Measurements from ENCODE around the gene SLC16A14. TPM values are rescaled to one million over a fixed set of nuclear protein-coding genes. Genes with fewer than 3 reads are reported as not detected.

Gene SLC16A14
- total RNA-seq, 2 donors from 2014 or later: 2.3 to 3.4 TPM

DNA sequence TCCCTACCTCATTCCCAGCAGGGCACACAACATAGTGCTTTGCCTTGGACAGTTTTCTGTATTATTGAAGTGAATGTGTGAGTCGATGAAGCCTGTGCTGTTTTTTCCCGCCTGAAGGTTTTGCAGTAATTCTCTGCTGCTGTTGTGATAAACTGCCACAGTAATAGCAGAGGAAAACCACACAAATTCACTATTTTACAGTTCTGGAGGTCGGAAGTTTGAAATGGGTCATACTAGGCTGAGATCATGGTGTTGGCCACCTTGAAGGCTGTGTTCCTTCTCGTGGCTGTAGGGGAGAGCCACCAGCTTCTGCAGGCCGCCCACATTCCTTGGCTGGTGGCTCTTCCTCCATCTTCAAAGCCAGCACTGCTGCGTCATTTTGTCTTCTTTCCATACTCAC is 678 bp upstream of the SLC16A14 start:
- DNase-seq (ENCODE audit: low spot score): no peak
- no peaks in the 10 kb centered on the region for H3K36me3 ChIP-seq
- TF ChIP-seq, protein P1, sequence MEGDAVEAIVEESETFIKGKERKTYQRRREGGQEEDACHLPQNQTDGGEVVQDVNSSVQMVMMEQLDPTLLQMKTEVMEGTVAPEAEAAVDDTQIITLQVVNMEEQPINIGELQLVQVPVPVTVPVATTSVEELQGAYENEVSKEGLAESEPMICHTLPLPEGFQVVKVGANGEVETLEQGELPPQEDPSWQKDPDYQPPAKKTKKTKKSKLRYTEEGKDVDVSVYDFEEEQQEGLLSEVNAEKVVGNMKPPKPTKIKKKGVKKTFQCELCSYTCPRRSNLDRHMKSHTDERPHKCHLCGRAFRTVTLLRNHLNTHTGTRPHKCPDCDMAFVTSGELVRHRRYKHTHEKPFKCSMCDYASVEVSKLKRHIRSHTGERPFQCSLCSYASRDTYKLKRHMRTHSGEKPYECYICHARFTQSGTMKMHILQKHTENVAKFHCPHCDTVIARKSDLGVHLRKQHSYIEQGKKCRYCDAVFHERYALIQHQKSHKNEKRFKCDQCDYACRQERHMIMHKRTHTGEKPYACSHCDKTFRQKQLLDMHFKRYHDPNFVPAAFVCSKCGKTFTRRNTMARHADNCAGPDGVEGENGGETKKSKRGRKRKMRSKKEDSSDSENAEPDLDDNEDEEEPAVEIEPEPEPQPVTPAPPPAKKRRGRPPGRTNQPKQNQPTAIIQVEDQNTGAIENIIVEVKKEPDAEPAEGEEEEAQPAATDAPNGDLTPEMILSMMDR (IDR thresholded peaks at IDR 0.05): no peak
- no peak overlapping the region for H3K27ac ChIP-seq
- H3K9me3 ChIP-seq: no peaks in the 10 kb centered on the region
- H3K4me3 ChIP-seq: no peak overlapping the region
- no peaks in the 10 kb centered on the region for H3K27me3 ChIP-seq
- peaks cover 0 to 18% of the 10 kb centered on the region in 2 donors for H3K4me1 ChIP-seq

DNA sequence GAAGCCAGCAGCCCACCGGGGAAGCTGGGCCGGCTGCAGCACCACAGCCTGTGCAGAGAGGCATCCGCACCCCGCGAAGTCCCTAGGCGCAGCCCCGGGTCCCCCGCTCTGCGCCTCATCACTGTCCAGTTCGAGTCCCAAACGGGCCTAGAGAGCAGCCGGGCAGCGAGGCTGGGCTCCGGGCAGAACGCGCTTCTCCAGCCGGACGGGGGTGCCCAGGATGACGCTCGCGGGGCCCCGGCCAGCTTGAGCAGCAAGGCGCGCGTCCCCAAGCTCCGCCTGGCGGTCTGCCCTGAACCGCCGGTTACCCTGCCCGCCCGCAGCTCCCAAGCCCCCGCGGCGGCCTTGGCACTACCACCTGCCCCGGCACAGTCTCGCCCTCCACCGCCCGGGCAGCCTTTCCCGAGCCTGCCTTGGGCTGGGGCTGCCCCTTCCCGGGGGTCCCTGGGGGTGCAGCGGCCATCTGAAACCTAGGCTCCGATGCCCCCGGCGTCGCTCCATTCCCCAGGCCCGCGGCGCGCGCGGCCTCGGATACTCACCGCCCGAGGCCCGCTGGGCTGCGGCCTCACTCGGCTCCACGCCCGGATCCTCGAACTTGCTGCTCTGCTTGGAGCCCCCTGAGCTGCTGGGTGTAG is 591 bp downstream of the SLC16A14 start:
- H3K27ac ChIP-seq: peak overlapping the region; percentile 70 to 77

DNA sequence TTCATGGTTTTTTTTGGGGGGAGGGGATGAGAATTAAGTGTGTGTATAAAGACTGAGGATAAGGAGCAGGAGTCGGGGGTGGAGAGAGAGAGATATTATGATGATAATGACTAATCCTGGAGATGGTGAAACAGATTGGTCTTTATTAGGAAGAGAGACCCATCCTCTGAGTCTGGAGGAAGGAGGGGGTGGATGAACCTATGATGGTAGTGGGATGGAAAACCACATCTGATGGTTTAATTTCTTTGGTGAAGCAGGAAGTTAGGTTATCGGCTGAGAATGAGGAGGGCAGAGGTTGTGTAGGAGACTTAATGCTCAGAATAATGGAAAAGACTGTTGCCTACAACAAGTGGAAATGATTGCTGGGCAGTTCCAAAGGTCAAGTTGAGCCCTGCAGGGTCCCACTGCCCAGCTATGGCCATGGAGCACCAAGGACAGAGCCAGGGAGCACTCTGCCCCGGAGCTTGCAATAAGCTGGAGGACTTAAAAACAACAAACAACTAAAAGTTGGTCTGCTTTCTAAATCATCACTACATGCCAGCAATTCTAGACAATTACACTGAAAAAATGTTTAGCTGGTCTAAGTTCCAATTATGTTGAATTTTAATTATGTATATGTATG is 7.9 kb downstream of the SLC16A14 start:
- Histone ChIP-seq H3K27ac (no peak overlapping the region), H3K4me1 (no peaks in the 10 kb centered on the region), H3K4me3 (no peak overlapping the region), H3K36me3 (no peaks in the 10 kb centered on the region), H3K27me3 (no peaks in the 10 kb centered on the region), H3K9me3 (no peaks in the 10 kb centered on the region)
- no peak for DNase-seq (ENCODE audit: low spot score)
- TF ChIP-seq, protein P1 (IDR thresholded peaks at IDR 0.05): no peak

More for the DNA sequence above, 591 bp downstream of the SLC16A14 start:
- H3K4me3 ChIP-seq: peak overlapping the region; percentile 55 to 73
- TF ChIP-seq, protein P1 (IDR thresholded peaks at IDR 0.05): peak in 1 of 2 donors; percentile 48
- peaks cover 0 to 18% of the 10 kb centered on the region in 2 donors for H3K4me1 ChIP-seq
- H3K9me3 ChIP-seq: no peaks in the 10 kb centered on the region
- H3K36me3 ChIP-seq: no peaks in the 10 kb centered on the region
- no peak for DNase-seq (ENCODE audit: low spot score)
- no peaks in the 10 kb centered on the region for H3K27me3 ChIP-seq

DNA sequence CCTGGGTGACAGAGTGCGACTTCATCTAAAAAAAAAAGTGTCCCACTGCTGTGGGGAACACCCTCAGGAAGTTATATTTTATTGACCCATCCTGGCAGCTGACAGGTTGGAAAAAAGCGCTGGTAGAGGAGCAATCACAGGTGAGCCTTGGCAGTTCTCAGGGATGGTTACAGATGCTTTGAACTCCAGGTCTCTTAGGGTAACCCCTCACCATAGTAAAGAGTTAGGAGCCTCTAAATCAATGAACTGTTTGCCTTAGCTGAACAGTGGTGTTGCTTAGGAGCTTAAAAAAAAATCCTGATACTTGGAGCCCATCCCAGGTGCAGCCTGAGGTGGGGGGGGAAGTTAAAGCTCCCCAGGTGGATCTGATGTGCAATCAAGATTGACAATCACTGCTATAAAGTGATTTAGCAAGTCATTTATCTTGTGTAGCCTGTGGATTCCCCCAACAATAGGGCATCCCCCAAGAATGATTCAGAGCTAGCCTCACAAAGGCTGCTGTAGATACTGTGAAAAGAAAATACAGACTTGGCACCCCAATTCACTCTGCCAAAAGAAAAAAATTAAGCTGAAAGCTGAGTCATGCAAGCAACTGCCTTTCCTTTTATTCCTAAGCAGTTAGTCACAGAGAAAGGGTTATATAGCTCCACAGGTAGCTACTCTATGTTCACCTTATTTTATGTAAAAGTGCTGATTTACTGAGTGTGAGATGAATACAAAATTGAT is 14.8 kb downstream of the SLC16A14 start:
- no peaks in the 10 kb centered on the region for H3K9me3 ChIP-seq
- H3K36me3 ChIP-seq: no peaks in the 10 kb centered on the region
- H3K4me1 ChIP-seq: no peaks in the 10 kb centered on the region
- TF ChIP-seq, protein P1 (IDR thresholded peaks at IDR 0.05): no peak
- H3K27ac ChIP-seq: no peak overlapping the region
- H3K27me3 ChIP-seq: no peaks in the 10 kb centered on the region
- no peak overlapping the region for H3K4me3 ChIP-seq
- DNase-seq (ENCODE audit: low spot score): no peak

DNA sequence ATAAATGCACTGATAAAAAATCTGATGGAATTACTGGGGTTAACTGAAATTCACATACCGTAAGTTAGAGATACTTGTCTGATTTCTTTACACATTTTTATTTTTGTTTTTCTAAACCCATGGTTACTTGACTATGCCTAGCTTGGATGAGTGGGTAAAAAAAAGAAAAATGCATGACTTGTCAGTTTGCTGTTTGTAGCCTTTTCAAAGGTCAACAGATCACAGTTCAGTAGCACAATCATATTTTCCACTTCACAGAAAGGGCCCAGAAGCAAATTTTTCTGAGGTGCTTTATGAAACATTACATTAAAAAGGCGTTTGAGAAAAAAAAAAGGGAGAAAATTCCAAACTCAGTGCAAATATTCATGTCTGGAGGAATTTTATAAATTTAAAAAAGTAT is 16.4 kb downstream of the SLC16A14 start:
- Histone ChIP-seq H3K4me3 (no peak overlapping the region), H3K4me1 (no peaks in the 10 kb centered on the region), H3K9me3 (no peaks in the 10 kb centered on the region), H3K36me3 (no peaks in the 10 kb centered on the region), H3K27me3 (no peaks in the 10 kb centered on the region), H3K27ac (no peak overlapping the region)
- TF ChIP-seq, protein P1 (IDR thresholded peaks at IDR 0.05): no peak
- DNase-seq (ENCODE audit: low spot score): no peak

Measured in right atrium auricular region (tissue), 2 donors.